HG03442 (cell line): ENCODE measurements around the gene MYO15B.
"Not testable (repeated sequence)": the region's sequence is repeated elsewhere in the genome, so short reads cannot be mapped to it uniquely, and the experiment has no call there.

Experiments
- ATAC-seq: cut with Tn5 transposase; IDR thresholded peaks from one replicate; pipeline ENCODE4 v1.9.1; 2021; ENCODE audit warnings: mild to moderate bottlenecking, moderate library complexity; ENCODE audit not compliant: unreplicated experiment

The MYO15B gene

DNA sequence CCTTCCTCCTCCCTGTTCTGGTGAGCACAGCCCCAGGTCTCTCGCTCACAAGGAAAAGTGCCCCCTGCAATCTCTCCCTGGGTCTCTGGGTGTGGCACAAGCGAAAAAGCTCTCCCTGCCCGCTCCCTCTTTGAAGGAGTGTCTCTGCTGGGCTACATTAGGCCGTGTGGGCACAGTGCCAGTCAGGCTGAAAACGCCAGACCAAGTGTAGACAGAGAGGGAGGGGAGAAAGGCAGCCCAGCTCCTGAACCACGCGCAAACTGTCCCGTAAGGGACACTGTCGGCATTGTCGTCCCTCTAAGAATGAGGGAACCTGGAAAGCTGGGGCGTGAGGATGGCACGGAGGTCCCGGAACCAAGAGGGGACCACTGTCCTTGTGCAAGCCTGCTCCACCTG lies 49.5 kb downstream of the MYO15B start:
- ATAC-seq: no peak

DNA sequence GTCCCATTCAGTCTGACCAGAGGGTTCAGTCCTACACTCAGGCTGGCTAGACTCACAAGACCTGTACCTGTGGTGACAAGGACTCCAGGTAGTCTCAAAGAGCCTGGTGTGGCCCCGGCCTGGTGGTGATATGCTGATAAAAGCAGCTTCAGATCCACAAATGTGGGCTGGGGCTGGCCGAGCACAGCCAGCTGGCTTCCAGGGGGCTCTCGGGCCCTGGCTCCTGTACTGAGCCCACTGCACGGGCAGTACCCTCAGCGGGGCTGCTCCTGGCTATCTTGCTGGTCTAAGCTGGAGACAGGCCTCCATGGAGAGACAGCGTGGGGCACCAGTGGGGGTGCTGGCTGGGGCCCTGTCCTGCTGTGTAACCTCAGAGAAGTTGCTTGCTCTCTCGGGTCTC lies 50.0 kb downstream of the MYO15B start:
- ATAC-seq: no peak

DNA sequence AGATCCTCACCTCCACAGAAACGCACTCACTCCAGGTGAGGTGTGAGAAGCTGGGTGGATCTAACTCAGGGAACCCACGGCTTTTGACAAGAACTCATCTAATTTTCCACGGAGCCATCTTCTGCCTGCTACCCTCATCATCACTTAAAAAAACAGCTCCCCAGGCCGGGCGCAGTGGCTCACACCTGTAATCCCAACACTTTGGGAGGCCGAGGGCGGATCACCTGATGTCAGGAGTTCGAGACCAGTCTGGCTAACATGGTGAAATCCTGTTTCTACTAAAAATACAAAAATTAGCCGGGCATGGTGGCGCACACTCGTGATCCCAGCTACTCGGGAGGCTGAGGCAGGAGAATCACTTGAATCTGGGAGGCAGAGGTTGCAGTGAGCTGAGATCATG lies 50.4 kb downstream of the MYO15B start:
- ATAC-seq: not testable (repeated sequence)

DNA sequence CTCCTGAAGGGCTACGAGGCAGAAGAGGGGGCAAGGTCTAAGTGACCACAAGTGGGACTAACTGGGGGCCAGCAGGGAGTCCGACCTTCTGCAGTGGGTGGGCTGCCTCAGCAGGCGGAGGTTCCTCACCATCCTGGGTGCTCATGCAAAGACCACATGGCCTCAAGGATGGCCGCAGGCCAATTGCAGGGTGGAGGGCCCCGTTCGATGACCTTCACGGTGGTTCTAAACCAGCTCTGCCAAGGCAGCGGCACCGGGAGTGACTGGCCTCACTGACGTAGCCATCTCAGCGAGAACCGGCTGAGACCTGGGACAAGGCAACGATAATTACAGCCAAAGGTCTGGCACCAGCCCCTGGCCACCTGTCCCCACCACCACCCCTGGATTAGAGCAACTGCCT lies 51.3 kb downstream of the MYO15B start:
- no peak for ATAC-seq

DNA sequence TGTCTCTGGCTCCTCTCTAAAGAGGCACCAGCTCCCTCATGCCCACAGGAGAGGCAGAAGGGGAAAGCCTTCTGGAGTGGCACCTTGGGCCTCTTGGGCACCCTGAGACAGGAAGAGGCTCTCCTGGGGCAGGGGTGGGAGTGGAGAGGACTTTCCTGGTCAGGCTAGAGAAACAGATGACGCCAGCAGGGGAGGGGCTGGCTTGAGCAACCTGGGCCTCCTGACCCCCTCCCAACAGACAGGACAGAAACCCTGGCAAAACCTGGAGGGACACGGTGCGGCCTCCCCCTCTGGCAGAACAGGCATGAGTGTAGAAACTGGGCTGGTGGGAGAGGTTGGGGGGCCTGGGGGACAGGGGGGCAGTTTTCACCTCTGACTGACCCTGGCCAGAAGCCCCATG lies 51.7 kb downstream of the MYO15B start:
- no peak for ATAC-seq

DNA sequence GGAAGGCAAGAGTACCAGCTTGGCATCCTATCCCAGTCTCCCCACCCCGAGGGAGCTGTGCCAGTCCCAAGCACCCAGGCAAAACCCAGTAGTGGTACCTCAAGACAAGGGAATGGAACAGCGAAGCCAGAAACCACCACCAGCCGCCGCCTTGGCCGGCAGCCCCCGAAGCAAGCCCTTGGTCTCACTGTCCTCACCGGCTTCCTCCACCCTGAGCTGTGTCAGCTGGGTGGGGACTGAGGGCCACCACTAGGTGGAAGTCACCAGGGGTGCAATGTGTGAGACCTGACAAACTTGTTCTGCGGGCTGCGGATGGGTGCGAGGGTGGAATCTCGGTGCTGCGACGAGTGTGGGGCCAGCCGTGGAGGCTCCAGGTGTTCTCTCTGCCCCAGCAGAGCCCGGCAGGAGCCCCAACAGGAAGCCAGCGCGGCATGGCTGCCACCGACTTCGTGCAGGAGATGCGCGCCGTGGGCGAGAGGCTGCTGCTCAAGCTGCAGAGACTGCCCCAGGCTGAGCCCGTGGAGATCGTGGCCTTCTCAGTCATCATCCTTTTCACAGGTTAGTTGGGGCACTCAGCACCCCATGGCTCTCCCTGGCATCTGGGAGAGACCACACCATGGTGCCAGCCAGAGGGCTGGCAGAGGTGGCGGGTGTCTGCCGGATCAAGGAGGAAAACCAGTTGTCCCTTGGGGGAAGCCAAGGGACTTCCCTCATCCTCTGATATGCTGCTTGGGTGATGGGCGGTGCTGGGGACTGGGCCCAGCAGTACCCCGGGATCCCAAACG lies 52.4 kb downstream of the MYO15B start:
- ATAC-seq: no peak

DNA sequence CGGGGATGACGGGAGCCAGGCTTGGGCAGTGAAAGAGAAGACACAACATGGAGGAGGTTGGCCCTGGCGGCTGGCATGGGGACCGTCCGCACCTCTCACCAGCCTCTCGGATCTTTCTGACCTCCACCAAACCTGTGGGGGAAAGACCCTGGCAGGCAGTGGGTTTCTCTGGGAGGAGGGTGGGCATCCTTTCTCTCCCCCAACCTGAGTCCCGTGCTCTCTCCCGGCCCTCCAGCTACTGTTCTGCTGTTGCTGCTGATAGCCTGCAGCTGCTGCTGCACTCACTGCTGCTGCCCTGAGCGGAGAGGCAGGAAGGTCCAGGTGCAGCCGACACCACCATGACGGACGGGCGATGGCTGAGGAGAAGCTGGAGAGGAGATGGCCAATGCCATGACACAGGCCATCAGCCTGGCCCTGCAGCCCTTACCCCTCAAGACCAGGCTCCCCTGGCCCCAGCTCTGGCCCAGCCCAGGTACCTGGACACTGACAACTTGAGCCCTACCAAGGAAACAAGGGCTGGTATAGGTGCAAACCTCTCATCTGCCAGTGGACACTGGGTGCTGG lies 53.0 kb downstream of the MYO15B start:
- ATAC-seq: no peak

DNA sequence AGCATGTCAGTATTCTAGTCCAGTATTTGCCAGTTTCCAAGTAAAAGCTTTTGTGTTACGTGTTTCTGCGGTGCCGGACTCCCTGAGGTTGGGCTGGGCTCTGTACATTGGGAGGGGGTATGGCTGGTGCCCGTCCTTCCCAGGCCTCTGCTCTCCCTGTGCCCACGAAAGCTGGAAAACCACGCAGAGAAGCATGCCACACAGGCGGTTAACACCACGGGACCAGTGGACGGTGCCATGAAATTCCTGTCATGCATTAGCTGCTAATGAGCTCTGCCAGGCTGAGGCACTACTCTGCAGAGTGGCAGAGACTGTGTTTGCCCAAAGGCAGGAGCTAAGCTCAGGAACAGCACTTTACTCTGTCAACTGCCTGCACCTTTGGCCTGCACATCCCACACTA lies 53.7 kb downstream of the MYO15B start:
- no peak for ATAC-seq

DNA sequence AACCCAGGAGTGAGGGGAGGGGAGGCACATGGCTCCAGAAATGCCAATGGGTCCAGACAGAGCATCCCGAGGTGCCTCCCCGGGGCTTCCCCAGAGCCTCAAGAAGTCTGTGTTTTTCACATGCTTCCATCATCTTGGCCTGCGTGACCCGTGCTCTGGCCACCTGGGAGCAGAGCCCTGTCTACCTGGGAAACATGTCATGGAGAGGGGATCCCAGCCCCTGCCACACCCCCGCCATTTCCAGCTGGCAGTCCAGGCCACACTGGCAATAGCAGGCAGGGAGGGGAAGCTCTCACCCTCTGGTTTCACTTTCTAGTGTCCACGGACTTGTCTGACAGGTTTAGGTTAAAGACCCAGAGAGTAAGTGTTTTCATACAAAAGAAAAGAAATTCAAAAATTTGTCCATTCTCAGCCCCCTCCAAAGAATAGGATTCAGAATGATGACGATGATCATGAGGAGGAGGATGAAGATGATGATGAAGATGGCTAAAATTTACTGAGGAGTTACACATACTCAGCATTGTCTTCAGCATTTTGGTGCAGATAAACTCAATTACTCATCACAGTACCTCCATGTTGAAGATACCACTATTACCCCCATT lies 54.7 kb downstream of the MYO15B start:
- no peak for ATAC-seq

DNA sequence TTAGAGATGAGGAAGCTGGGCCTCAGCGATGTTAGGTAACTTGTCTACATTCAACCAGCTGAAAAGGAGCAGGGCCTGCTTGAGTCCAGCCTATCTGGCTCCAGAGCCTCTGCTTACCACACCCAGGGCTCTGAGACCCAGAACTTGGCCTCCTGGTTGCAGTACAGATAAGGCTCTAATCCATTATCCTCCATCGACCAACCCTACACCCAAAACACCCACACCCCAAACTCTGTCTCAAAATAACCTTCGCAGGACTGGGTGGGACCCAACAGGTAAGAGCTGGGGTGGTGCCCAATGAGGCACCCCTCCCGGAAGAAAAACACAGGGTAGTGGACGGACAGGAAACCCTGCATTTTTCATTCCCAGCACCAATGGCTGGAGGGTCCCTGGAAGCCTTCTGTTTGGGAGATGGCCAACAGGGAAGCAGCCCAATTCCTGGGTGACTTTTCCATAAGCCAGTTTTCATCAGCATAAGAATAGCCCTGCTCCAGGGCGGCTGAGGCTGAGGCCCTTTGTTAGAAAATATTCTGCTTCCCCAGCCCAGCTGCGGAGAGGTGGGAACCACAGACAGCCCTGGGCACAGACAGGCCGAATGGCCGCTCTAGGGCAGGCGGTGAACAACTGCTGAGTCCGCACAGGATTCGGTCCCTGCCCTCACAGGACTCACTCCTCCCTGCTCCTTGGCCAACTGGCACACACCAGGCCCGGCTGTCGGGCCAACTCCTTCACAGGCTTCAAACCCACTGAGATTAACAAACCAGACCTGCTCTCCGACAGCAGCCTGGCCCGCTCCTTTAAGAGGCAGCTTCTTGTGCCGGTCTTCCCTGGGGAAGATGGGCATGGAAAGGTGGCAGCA lies 55.4 kb downstream of the MYO15B start:
- ATAC-seq: no peak

DNA sequence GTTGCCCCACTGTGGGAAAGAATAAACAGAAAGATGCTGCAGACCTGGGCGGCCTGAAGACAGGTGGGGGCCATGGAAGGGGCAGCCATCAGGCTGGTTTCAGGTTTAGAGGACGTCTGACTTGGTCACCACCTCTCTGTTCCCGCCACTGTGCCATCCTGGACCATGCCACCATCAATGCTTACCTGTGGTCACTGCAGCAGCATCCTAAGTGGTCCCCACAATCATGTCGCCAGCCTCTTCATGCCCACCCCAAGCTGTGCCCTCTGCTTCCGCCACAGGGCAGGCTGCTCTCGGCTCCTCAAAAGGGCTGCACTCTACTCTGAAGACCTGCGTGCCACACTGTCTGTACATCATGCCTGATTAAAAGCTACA lies 56.0 kb downstream of the MYO15B start:
- no peak for ATAC-seq

DNA sequence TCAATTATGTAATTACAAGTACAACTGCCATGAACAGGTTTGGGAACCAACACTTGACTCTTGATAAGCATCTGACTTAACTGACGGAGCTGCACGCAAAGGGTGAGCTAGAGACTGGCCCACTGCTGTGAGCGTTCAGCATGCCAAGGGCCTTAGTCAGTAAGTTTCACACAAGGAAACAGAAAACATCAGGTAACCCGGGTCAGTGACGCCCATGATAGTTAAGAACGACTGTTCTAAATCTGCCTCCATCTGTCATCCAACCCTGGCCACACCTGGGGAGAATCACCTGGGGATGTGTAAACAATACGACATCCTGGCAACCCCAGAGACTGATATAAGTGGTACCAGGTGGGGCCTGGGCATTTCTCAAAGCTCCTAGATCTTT lies 57.9 kb downstream of the MYO15B start:
- no peak for ATAC-seq

DNA sequence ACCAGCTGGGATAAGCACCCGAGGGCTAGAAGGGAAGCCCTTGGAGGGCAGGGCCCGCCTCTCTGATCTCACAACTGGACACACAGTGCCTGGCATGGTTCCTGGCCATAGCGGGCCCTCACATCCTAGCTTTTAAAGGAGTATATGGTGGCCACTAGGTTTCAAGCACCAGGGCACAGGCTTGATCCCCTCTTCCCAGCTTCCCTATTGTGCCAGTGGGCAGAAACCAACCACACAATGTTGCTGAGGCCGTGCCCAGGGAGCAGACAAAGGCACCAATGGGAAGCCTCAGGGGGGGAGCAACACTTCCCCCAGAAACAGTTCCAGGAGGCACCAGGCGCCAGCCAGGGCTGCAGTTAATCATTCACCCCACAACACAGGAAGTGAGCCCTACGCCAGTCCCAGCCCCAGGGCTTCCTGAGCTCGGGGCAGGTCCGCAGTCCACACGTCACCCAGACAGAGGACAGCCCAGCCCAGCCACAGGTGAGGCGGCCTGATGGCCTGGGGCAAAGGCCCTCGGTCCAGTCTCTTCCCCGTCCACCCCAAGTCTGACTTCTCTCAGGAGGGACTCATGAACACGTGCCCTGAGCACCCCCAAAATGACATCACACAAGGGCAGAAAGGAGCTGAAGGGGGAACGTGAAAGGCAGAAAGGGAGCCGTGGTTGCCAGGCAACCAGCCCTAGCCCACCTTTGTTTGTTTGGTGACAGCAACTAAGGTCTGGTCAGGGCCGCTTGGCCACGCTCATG lies 58.5 kb downstream of the MYO15B start:
- ATAC-seq: no peak

DNA sequence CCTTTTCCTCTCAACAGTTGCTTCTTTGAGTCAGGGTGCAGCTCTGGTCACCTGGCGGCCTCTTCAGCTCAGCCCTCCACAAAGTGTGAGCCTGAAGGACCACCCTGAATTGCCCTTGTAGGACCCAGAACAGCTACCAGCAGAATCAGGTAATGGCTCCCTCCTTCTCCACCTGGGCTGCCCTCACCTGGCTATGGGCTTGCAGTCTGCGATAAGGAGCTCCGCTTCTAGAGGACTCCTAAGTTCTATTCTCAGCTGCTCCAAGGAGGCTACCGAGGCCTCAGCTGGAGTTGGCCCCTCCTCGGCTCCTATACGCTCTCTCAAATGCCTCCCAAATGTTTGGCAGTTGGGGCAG lies 59.0 kb downstream of the MYO15B start:
- no peak for ATAC-seq

DNA sequence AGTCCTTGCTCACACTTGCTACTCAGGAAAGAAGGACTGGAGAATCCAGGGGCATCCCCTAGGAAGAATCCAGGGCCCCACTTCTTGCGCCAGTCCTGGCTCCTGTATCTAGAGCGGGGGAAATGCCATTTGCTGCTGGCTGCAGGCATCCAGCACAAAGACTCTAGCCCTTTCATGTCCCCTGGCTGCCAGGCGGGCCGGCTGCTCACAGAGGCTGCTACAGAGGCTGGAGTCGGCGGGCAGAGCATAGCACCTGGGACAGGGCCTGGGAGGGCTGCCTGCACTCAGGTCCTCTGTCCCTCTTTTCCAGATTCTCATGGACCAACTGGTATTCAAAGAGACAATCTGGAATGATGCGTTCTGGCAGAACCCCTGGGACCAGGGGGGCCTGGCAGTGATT lies 59.5 kb downstream of the MYO15B start:
- no peak for ATAC-seq

DNA sequence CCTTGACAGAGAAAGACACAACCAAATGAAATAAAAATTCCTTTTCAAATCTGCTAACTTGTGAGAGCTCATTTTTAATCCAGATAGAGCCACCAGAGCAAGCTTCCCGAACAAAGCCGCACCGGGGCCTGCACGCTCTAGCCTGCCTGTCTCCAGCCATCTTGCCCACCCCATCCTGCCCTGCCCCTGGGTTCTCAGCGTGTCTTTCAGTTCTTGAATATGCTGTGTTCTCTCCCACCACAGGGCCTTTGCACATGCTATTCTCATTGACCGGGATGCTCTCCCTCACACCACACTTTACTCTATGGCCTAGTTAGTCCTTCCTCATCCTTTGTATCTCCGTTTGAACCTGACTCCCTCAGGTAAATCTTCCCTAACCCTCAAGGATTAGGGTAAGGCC lies 60.3 kb downstream of the MYO15B start:
- ATAC-seq: no peak

DNA sequence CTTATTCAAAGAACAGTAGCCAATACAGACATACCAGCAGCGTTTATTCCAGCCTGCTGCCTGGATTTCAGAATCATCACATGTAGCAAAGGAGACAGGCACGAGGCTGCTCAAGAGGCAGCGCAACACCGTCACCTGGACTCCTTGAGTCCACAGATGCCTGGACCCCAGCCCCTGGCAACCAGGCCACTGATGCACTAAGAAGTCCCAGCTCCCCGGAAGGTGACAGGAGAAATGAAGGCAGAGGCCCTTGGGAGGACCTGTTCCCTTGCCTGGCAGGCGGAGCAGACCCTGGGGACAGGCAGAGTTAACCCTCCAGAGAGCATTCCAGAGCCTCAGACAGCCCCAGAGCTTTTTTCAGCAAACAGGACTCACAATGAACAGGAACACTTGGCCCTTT lies 62.1 kb downstream of the MYO15B start:
- no peak for ATAC-seq

DNA sequence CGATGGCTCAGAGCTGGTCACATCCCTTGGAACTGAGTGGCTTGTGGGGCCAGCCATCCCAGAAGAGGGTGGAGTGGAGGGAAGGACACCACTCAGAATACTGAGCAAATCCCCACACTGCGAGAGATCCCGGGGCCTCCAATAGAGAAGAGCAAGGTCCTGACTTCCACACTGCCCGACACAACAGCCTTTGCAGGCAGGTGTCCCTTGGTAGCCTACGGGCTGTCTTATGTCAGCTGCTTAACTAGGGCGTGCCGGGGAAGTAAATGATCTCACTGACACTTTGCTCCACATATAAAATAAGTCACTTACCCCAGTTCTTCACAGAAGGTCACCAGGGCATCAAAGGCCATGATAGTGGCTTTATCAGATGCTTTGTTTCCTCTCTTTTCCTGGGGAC lies 63.3 kb downstream of the MYO15B start:
- ATAC-seq: no peak

DNA sequence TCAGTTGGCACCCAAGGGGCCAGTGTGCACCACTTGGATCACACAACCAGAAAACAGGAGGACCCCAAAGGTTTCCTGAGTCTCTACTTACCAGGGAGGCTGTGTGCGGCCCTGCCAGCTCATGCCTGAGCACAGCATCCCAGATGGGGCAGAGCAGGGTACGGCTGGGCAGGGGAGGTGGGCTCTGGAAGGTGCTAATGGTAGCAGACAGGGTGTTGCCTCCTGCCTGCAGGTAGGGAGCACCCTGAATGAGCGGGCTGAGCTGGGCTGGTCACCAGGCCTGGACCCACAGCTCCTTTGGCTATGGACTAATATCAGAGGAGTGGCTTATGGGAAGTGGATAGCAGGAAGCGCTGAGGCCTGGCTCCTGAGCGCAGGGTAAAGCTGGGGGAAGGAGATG lies 64.7 kb downstream of the MYO15B start:
- no peak for ATAC-seq

DNA sequence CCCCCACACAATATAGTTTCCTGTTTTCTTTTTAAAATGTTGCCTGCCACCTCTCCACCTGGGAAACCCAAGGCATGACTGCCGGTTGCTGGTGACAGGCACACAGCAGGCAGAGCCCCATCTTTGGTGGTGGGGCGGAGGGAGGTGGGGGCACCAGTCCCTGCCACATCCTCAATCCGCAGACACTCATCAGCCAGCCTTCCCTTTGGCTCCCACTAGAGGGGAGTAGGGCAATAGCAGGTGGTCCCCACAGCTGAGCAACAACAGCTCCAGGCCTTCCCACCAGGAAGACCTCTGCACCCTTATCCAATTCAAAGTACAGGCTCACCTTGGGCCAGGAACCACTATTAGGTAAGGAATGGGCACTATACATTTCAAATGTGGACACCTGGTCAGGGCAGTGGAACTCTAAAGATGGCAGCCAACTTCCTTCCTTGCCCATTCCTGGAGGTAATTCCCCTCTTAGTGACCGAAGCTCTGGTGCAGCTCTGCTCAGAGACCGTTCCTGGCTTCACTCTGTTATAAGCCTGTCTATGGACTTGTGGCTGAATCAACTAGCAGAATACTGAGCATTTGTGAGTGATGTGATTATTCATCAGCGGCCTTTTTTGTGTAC lies 65.4 kb downstream of the MYO15B start:
- no peak for ATAC-seq

DNA sequence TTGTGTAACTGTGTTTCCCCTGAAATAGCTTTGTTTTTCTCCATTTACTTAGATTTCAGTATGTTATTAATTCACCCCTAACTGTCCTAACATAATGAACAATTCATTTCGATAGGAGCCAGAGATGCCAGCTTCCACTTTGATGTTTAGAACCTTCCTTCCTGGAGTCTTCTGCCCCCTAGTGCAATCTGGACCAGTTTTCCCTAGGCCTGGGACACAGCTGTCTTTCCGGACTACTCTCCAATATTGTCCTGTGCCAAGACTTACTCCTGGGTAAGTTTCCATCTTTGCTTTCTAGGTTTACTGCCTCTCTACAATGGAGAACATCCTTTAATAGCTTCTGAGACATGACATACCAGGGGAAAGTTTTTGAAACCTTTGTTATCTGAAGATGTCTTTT lies 66.6 kb downstream of the MYO15B start:
- no peak for ATAC-seq
